GM19463 (cell line): Measurements from ENCODE around the gene GALNT2.

Source experiments
- ATAC-seq: cut with Tn5 transposase; IDR thresholded peaks from one replicate; pipeline ENCODE4 v1.9.1; 2021; ENCODE audit warnings: mild to moderate bottlenecking, moderate library complexity; ENCODE audit not compliant: unreplicated experiment

Gene GALNT2

GRCh38 chr1:230176326-230176725, 109.3 kb downstream of the GALNT2 start:
- no peak for ATAC-seq

GRCh38 chr1:230176871-230177411, 109.9 kb downstream of the GALNT2 start:
- no peak for ATAC-seq

GRCh38 chr1:230179249-230179648, 112.2 kb downstream of the GALNT2 start:
- ATAC-seq, result no peak

DNA sequence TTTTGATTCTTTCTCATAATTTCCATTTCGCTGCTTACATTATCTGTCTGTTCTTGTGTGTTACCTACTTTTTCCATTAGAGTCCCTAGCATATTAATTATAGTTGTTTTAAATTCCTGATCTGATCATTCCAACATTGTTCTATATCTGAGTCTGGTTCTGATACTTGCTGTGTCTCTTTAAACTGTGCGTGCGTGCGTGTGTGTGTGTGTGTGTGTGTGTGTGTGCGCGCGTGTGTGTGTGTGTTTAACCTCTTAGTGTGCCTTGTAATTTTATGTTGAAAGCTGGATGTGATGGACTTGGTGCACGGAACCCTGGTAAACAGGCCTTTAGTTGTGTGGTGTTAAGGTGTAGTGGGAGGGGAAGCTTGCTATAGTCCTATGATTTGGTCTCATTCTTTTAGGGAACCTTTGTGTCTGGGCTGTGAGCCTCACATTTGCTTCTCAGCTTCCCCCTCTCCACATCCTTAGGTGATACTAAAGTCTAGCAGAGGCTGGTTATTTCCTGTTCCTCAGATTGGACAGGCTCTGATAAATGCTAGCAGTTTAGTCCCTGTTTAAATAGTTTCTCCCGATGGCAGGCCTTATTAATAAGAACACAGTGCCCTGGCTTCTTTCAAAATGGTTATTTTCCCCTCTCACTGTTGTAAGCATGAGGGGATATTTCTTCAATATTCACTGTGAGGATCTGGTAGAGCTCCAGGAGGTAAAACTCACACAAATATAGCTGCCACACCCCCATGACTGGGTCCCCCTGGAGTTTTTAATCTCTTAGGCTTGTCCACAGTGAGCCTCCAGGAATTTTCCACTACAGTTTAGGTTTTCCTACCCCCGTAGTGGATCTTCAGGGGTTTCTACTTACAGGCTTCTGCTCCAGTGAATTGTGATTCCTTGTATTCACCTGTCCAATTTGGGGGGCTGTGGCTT, 118.3 kb downstream of the GALNT2 start:
- no peak for ATAC-seq

GRCh38 chr1:230186003-230186863, 119.2 kb downstream of the GALNT2 start:
- no peak for ATAC-seq

DNA sequence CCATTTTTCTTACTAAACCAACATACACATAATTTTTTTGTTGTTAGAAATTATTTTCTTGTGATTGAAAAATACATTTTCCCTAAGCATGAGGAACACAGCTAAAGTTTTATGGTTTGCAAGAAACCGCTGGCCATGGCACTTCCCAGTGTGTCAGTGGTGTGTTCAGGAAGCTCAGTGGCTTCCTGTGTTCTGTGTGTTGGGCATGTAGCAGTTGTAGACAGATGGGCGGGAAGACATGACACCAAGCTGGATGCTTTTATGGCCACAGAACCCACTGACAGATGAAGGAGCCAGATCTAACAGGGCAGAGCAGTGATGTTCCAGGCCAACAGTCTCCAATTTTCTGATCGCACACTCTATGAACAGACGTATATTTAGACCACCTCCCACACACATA, 119.8 kb downstream of the GALNT2 start:
- no peak for ATAC-seq

DNA sequence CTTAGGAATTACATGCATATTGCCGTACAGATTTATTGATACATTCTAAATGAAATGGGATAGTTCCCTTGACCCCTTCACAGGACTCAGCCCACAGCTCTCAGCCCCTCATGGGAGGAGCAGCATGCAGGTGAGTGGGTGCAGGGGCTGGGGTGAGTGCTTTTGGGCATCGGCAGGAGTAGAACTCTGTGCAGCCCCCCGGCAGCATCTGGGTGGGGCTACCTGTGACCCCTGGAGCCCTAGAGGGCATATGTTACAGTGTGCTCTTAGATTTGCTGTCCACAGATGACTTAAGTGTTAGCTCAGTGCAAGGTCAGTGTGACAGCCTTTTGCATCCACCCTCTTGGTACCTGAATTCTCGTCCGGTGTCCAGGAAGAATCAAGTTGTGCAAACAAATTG, 120.3 kb downstream of the GALNT2 start:
- no peak for ATAC-seq

GRCh38 chr1:230188826-230189225, 121.8 kb downstream of the GALNT2 start:
- ATAC-seq, result no peak

GRCh38 chr1:230189341-230189740, 122.3 kb downstream of the GALNT2 start:
- ATAC-seq, result no peak

GRCh38 chr1:230189824-230190223, 122.8 kb downstream of the GALNT2 start:
- ATAC-seq, result no peak

DNA sequence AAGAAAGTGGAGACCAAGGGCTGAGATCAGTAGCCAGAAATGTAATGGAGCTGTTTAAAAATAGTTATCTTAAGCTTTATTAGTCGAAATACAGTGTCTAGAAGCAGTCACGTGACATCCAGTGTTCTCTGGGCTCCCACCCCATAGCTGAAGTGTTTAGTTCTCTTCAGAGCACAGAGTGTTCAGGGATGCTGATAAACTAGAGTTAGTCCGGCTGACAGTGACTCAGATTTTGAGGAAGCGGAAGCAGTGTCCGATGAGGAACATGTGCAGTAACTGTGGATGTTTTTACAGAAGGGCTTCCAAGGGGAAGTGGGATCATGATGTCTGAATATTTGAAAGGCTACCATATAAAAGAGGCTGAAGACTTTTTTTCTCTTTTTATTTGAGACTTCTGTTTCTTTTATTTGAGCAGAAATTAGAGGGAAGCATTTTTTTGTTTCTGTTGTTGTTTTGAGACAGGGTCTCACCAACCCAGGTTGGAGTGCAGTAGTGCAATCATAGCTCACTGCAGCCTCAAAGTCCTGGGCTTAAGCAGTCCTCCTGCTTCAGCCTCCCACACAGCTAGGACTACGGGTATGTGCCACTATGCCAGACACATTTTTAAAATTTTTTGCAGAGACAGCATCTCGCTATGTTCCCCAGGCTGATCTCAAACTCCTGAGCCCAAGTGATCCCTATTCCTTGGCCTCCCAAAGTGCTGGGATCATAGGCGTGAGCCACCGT, 124.2 kb downstream of the GALNT2 start:
- no peak for ATAC-seq

DNA sequence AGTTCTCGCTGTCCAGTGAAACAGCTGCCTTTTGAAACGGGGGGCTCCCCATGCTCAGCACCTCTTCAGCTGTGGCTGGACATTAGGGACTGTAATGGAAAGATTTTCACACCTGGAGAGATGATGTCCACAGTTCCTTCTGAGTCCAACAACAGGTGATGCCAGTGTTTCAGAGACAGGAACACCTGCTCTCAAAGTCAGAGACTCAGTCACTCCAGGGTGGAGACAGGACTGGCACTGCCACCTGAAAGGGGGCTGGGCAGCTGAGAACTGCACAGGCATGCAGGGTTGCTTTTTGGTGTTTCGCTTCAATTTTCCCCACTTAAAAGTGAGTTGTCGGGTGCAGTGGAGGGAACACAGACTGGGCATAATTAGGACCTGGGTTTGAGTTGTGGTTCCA, 124.8 kb downstream of the GALNT2 start:
- no peak for ATAC-seq

DNA sequence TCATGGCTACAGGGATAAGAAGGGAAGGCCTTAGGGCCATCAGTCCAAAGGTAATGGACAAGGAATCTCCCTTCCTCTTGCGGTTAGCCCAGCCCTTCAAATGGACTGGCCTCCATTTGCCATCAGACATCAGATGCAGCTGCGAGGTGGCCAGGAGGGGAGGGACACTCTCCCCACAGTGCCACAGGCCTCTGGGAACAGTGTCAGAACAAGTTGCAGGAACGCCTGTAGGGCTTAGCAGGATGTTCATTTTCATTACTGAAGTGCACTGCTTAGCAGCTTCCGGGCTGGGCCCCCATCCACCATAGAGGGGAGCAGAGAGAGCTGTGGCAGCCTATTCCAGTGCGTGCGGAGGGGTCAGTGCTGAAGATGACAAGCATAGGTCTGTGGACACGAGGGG, 127.5 kb downstream of the GALNT2 start:
- no peak for ATAC-seq

DNA sequence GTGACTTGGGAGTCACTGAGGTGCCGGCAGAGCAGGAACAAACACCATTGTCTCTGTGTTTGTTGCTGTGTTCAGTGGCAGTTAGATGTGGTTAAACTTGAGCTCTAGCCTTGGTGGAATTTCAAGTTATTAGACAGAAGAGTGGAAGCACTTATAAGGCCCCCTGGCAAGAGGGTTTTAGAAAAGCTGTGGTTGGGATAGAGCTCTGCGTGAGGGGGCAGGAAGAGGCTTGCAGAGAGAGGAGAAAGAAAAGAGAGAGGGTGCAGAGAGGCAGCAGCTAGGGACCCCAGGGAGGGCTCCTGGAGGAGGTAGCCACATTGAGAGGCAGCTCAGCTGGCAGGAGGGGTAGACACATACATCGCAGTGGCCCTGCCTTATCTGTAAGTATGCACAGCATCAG, 128.2 kb downstream of the GALNT2 start:
- ATAC-seq, result no peak

- ATAC-seq, result no peak
Measured at GRCh38 chr1:230196077-230196476, 129.0 kb downstream of the GALNT2 start.

- no peak for ATAC-seq
Measured at GRCh38 chr1:230197644-230198567, 130.9 kb downstream of the GALNT2 start.

DNA sequence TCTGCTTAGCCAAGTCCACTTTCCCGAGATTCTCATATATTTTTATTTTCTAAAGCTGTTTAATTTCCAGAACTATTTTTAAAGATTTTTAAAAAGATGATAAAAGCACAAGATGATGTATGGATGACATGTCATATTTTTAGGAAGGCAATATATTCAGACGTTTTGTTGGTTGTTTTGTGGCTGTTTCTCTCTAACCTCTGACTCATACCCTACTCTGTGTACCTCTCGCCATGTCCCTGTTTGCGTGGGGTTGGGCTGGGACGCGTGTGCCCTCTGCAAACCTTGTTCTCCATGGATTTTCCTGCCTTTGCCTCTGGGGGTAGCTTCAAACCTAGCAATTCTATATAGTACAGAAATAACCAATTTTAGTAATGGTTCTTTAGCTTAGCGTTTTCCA, 132.0 kb downstream of the GALNT2 start:
- no peak for ATAC-seq

DNA sequence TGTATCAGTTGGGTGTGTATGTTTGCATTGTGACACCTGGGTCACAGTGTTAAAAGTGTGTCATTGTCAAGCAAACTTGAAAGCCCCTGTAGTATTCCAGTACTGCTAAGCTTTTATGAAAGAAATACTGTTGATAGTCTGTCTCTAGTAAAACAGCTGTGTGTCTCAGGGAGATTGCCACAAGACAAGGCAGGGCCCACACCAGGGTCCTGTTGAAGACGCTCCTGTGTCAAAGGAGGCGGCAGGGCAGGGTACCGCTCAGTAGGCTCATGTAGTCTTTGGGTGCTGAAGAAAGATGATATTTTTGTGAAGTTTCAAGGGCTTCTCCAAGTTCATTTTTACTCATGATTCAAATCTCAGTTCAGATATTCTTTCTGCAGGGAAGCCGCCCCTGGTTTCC, 132.5 kb downstream of the GALNT2 start:
- no peak for ATAC-seq

DNA sequence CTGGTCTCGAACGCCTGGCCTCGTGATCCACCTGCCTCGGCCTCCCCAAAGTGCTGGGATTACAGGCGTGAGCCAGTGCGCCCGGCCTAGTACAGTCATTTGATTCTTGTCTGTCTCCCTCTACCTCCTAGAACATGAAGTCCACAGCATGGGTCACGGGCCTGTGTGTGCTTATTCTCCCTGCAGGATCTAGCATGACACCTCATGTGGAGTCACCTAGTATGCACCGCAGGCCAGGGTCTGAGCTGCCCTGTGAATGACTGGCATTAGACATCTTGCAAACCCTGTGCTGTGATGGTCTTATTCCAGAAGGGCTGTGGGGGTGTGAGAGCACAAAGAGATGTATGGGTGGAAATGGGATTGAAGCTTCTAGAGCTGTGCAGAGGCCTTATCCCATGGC, 133.2 kb downstream of the GALNT2 start:
- ATAC-seq, result no peak

- no peak for ATAC-seq
Measured at GRCh38 chr1:230201445-230201844, 134.4 kb downstream of the GALNT2 start.
